Measurements from ENCODE around the gene SLC4A7.

- TF ChIP-seq, protein P1, sequence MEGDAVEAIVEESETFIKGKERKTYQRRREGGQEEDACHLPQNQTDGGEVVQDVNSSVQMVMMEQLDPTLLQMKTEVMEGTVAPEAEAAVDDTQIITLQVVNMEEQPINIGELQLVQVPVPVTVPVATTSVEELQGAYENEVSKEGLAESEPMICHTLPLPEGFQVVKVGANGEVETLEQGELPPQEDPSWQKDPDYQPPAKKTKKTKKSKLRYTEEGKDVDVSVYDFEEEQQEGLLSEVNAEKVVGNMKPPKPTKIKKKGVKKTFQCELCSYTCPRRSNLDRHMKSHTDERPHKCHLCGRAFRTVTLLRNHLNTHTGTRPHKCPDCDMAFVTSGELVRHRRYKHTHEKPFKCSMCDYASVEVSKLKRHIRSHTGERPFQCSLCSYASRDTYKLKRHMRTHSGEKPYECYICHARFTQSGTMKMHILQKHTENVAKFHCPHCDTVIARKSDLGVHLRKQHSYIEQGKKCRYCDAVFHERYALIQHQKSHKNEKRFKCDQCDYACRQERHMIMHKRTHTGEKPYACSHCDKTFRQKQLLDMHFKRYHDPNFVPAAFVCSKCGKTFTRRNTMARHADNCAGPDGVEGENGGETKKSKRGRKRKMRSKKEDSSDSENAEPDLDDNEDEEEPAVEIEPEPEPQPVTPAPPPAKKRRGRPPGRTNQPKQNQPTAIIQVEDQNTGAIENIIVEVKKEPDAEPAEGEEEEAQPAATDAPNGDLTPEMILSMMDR (optimal IDR thresholded peaks at IDR 0.05 in 1 of 3, IDR thresholded peaks at IDR 0.05 in 1 of 3, conservative IDR thresholded peaks at IDR 0.05 in 1 of 3; ENCODE audit: extremely low read depth in 1 of 3, insufficient read depth in 2 of 3, low read length in 3 of 3) = no peak
- TF ChIP-seq EZH2 (IDR thresholded peaks at IDR 0.05; ENCODE audit: low read length) = no peak
Observed at GRCh38 chr3:27494784-27495183, 10.6 kb upstream of the SLC4A7 start.

Data from keratinocyte (primary cell).